Sigmoid colon (tissue), 7 donors: ENCODE measurements around the gene IGSF6. TPM values are rescaled to one million over a fixed set of nuclear protein-coding genes. Genes with fewer than 3 reads are reported as not detected.
A peak's percentile ranks its signal among the peaks of the same experiment; 100 is the strongest.

ENCODE experiments used
- DNase-seq: peaks from one replicate; pipeline ENCODE4 v3.0.0-alpha.2; 2019
- H3K27ac ChIP-seq, 4 donors: fragments of 200-600 bp; sonication (generic); one replicate each; pipeline ENCODE4 v1.5.1; 2016 to 2019; ENCODE audit warnings: mild to moderate bottlenecking in 1 of 4
- H3K27me3 ChIP-seq, 3 donors: fragments of 200-600 bp; sonication (generic); one replicate each; pipeline ENCODE4 v1.5.1; 2019; ENCODE audit warnings: mild to moderate bottlenecking in 1 of 3
- H3K36me3 ChIP-seq, 4 donors: fragments of 200-600 bp; sonication (generic); one replicate each; pipeline ENCODE4 v1.5.1; 2016 to 2019
- H3K4me1 ChIP-seq, 4 donors: fragments of 200-600 bp; sonication (generic); one replicate each; pipeline ENCODE4 v1.5.1; 2017 to 2019
- H3K4me3 ChIP-seq, 4 donors: fragments of 200-600 bp; sonication (generic); one replicate each; pipeline ENCODE4 v1.5.1; 2017 to 2019; ENCODE audit warnings: mild to moderate bottlenecking in 2 of 4, moderate library complexity in 1 of 4
- H3K9me3 ChIP-seq, 4 donors: fragments of 200-600 bp in 3 of 4; sonication (generic) in 3 of 4; one replicate each; pipeline versions ENCODE4 v1.5.1 to v1.6.1; 2013 to 2019
- CTCF ChIP-seq, 4 experiments: fragments of 450-650 bp in 3 of 4; fragments of 200-600 bp in 1 of 4; IDR thresholded peaks; one replicate each; pipeline ENCODE4 v1.5.1; 2016 to 2019; ENCODE audit warnings: antibody characterized with exemption in 4 of 4, mild to moderate bottlenecking in 3 of 4, moderate library complexity in 2 of 4
- EP300 ChIP-seq, 4 donors: sonication (generic); formaldehyde crosslinking; IDR thresholded peaks; one replicate each; pipeline ENCODE4 v1.6.1; 2017; ENCODE audit warnings: antibody characterized with exemption in 4 of 4
- POLR2A ChIP-seq, 2 donors: fragments of 450-650 bp; IDR thresholded peaks; one replicate each; pipeline ENCODE4 v1.6.1; 2016; ENCODE audit warnings: antibody characterized with exemption in 2 of 2, mild to moderate bottlenecking in 2 of 2, moderate library complexity in 2 of 2
- POLR2AphosphoS5 ChIP-seq, 4 donors: sonication (generic); formaldehyde crosslinking; IDR thresholded peaks; one replicate each; pipeline ENCODE4 v1.6.1; 2017; ENCODE audit warnings: antibody characterized with exemption in 4 of 4
- WGBS, 2 donors: extraction: QIAGEN DNeasy Blood & Tissue Kit; methylation state at CpG; one replicate each; pipeline ENCODE4 v1.1.7; 2013; 5-methylcytosine and 5-hydroxymethylcytosine counted together
- intact Hi-C: fragments of 100-400 bp; cut with DNase I; formaldehyde crosslinking; loops from one replicate; pipeline ENCODE4 v1.15.1; 2023
- polyA plus RNA-seq, 3 donors: library from polyadenylated mRNA; stranded (reverse); fragments of 200-250 nt; gene quantifications; one replicate each; pipeline ENCODE4 v1.2.3, GENCODE V29; 2013
- total RNA-seq, 4 donors: library from RNA; depleted of rRNA; stranded (reverse); fragments of >200 nt; gene quantifications; one replicate each; pipeline ENCODE4 v1.1.0, GENCODE V29; 2016
- donor health status: healthy with polysubstance abuse.
- donor health status: Bipolar disorder and iron deficiency.
- donor health status: healthy.

IGSF6 gene
- total and polyA plus RNA-seq, 7 donors, result 0.83 to 14.1 (median 3.0) TPM

GRCh38 chr16:21663889-21664647 is 11.7 kb upstream of the IGSF6 start, which contains the start of gene OTOA:
Gene OTOA (plus strand): TSS chr16:21663968. CDS start chr16:21678515, 14,547 bp downstream.
- 5 to 8% methylated on average over 45 of the region's 45 CpGs for WGBS, 2 donors
- Histone ChIP-seq H3K4me1 (peaks cover 0 to 12% (median 10%) of the 10 kb centered on the region in 4 donors), H3K9me3 (no peaks in the 10 kb centered on the region), H3K4me3 (peak within 1 kb of the TSS in 3 of 4 donors; percentile 11 to 41 (median 41)), H3K27ac (no peak within 1 kb of the TSS), H3K27me3 (peaks cover 0 to 29% (median 8%) of the 10 kb centered on the region in 3 donors), H3K36me3 (no peaks in the 10 kb centered on the region)
- intact Hi-C loops, result no loop called here
- TF ChIP-seq POLR2A (IDR thresholded peaks at IDR 0.05) (no peak), EP300 (IDR thresholded peaks at IDR 0.05) (no peak), POLR2AphosphoS5 (IDR thresholded peaks at IDR 0.05) (no peak), CTCF (IDR thresholded peaks at IDR 0.05) (no peak)
- DNase-seq, result no peak

GRCh38 chr16:21659124-21659523 is 6.7 kb upstream of the IGSF6 start:
- Histone ChIP-seq H3K4me1 (peaks cover 0 to 14% (median 9%) of the 10 kb centered on the region in 4 donors), H3K27ac (peak overlapping the region in 1 of 4 donors; percentile 33), H3K27me3 (peaks cover 0 to 2% (median under 1%) of the 10 kb centered on the region in 3 donors), H3K36me3 (peaks cover 0 to 10% (median 2%) of the 10 kb centered on the region in 4 donors), H3K4me3 (no peak overlapping the region), H3K9me3 (no peaks in the 10 kb centered on the region)
- TF ChIP-seq POLR2AphosphoS5 (IDR thresholded peaks at IDR 0.05), result no peak
- no peak for TF ChIP-seq EP300 (IDR thresholded peaks at IDR 0.05)
- TF ChIP-seq CTCF (IDR thresholded peaks at IDR 0.05), result no peak
- TF ChIP-seq POLR2A (IDR thresholded peaks at IDR 0.05), result no peak
- no peak for DNase-seq
- 89 to 96% methylated on average over 4 of the region's 4 CpGs for whole genome bisulfite sequencing, 2 donors
- intact Hi-C loops, result no loop called here

- DNase-seq, result no peak
- intact Hi-C loops, result loop anchor here (2.0 kb wide), 1 partner anchor 52 kb away; no protein-coding TSS in a partner anchor
Measured at GRCh38 chr16:21656795-21657768, 4.7 kb upstream of the IGSF6 start.

More at GRCh38 chr16:21656795-21657768, 4.7 kb upstream of the IGSF6 start:
- no peaks in the 10 kb centered on the region for H3K9me3 ChIP-seq
- H3K27ac ChIP-seq, result peak overlapping the region in 1 of 4 donors; percentile 15
- TF ChIP-seq EP300 (IDR thresholded peaks at IDR 0.05) (no peak), CTCF (IDR thresholded peaks at IDR 0.05) (peak in 3 of 4 experiments; percentile 50 to 81 (median 59))
- peaks cover 0 to 8% (median 3%) of the 10 kb centered on the region in 4 donors for H3K4me1 ChIP-seq
- no peaks in the 10 kb centered on the region for H3K27me3 ChIP-seq
- H3K36me3 ChIP-seq, result peaks cover 0 to 10% (median 2%) of the 10 kb centered on the region in 4 donors
- 4 to 10% methylated on average over 4 of the region's 4 CpGs for WGBS, 2 donors
- H3K4me3 ChIP-seq, result no peak overlapping the region
